HAP-1 (cell line): Measurements from ENCODE around the gene NTM.

ENCODE experiments used
- DNase-seq, 2 experiments: peaks; one replicate each; pipeline ENCODE4 v3.0.0-alpha.2; 2016 to 2020; ENCODE audit warnings: low spot score in 2 of 2
- H3K27me3 ChIP-seq: fragments of 250-450 bp; sonication (Bioruptor Pico); 2 replicates; pipeline ENCODE4 v1.5.1; 2020; ENCODE audit warnings: low read depth, mild to moderate bottlenecking, moderate library complexity
- H3K36me3 ChIP-seq: fragments of 250-450 bp; sonication (Bioruptor Pico); replicated peaks from 2 replicates; pipeline ENCODE4 v1.5.1; 2020; ENCODE audit warnings: mild to moderate bottlenecking
- H3K4me1 ChIP-seq: fragments of 250-450 bp; sonication (Bioruptor Pico); 2 replicates; pipeline ENCODE4 v1.5.1; 2020; ENCODE audit warnings: mild to moderate bottlenecking
- H3K4me3 ChIP-seq: fragments of 250-450 bp; sonication (Bioruptor Pico); 2 replicates; pipeline ENCODE4 v1.5.1; 2020; ENCODE audit warnings: mild to moderate bottlenecking, moderate library complexity
- H3K9me3 ChIP-seq: fragments of 250-450 bp; sonication (Bioruptor Pico); 2 replicates; pipeline ENCODE4 v1.5.1; 2020; ENCODE audit warnings: mild to moderate bottlenecking, moderate library complexity
- in situ Hi-C: fragments of 300-500 bp; cut with MboI; formaldehyde crosslinking; loops from 3 replicates; pipeline ENCODE4 v1.14.3; 2020; ENCODE audit warnings: low sequenced_read_pairs, inconsistent platforms, mixed read lengths

The NTM gene

GRCh38 chr11:131928992-131929391 is 558.6 kb downstream of the NTM start:
- in situ Hi-C loops: no loop called here
- no peaks in the 10 kb centered on the region for H3K36me3 ChIP-seq
- H3K4me3 ChIP-seq: no peak overlapping the region
- DNase-seq: no peak
- H3K4me1 ChIP-seq: no peaks in the 10 kb centered on the region
- H3K27me3 ChIP-seq: no peaks in the 10 kb centered on the region
- no peaks in the 10 kb centered on the region for H3K9me3 ChIP-seq

GRCh38 chr11:131932584-131933325 is 562.3 kb downstream of the NTM start:
- H3K9me3 ChIP-seq: no peaks in the 10 kb centered on the region
- no peaks in the 10 kb centered on the region for H3K36me3 ChIP-seq
- in situ Hi-C loops: no loop called here
- DNase-seq: no peak
- H3K4me1 ChIP-seq: no peaks in the 10 kb centered on the region
- H3K4me3 ChIP-seq: no peak overlapping the region
- no peaks in the 10 kb centered on the region for H3K27me3 ChIP-seq

GRCh38 chr11:131934006-131934405 is 563.6 kb downstream of the NTM start:
- Histone ChIP-seq H3K4me3 (no peak overlapping the region), H3K27me3 (no peaks in the 10 kb centered on the region), H3K36me3 (no peaks in the 10 kb centered on the region), H3K4me1 (no peaks in the 10 kb centered on the region), H3K9me3 (no peaks in the 10 kb centered on the region)
- DNase-seq: no peak
- in situ Hi-C loops: no loop called here

GRCh38 chr11:131938351-131938751 is 567.9 kb downstream of the NTM start:
- Histone ChIP-seq H3K36me3 (no peaks in the 10 kb centered on the region), H3K4me1 (no peaks in the 10 kb centered on the region), H3K9me3 (no peaks in the 10 kb centered on the region), H3K4me3 (no peak overlapping the region), H3K27me3 (no peaks in the 10 kb centered on the region)
- in situ Hi-C loops: no loop called here
- DNase-seq: no peak

- no peak overlapping the region for H3K4me3 ChIP-seq
- no peak for DNase-seq
- no peaks in the 10 kb centered on the region for H3K36me3 ChIP-seq
- H3K9me3 ChIP-seq: no peaks in the 10 kb centered on the region
- H3K27me3 ChIP-seq: no peaks in the 10 kb centered on the region
- in situ Hi-C loops: no loop called here
- H3K4me1 ChIP-seq: no peaks in the 10 kb centered on the region
Measured at GRCh38 chr11:131940126-131940525, 569.7 kb downstream of the NTM start.

- Histone ChIP-seq H3K4me1 (no peaks in the 10 kb centered on the region), H3K9me3 (no peaks in the 10 kb centered on the region), H3K4me3 (no peak overlapping the region), H3K36me3 (no peaks in the 10 kb centered on the region), H3K27me3 (no peaks in the 10 kb centered on the region)
- in situ Hi-C loops: no loop called here
- DNase-seq: no peak
Measured at GRCh38 chr11:131942878-131943277, 572.5 kb downstream of the NTM start.

- Histone ChIP-seq H3K4me3 (no peak overlapping the region), H3K36me3 (no peaks in the 10 kb centered on the region), H3K27me3 (no peaks in the 10 kb centered on the region), H3K4me1 (no peaks in the 10 kb centered on the region), H3K9me3 (no peaks in the 10 kb centered on the region)
- no peak for DNase-seq
- in situ Hi-C loops: no loop called here
Measured at GRCh38 chr11:131943295-131943694, 572.9 kb downstream of the NTM start.

GRCh38 chr11:131944736-131945135 is 574.3 kb downstream of the NTM start:
- no peaks in the 10 kb centered on the region for H3K9me3 ChIP-seq
- DNase-seq: no peak
- no peak overlapping the region for H3K4me3 ChIP-seq
- H3K36me3 ChIP-seq: no peaks in the 10 kb centered on the region
- in situ Hi-C loops: no loop called here
- H3K27me3 ChIP-seq: no peaks in the 10 kb centered on the region
- no peaks in the 10 kb centered on the region for H3K4me1 ChIP-seq

- DNase-seq: no peak
- Histone ChIP-seq H3K9me3 (no peaks in the 10 kb centered on the region), H3K27me3 (no peaks in the 10 kb centered on the region), H3K36me3 (no peaks in the 10 kb centered on the region), H3K4me1 (no peaks in the 10 kb centered on the region), H3K4me3 (no peak overlapping the region)
- in situ Hi-C loops: no loop called here
Measured at GRCh38 chr11:131945706-131946105, 575.3 kb downstream of the NTM start.

- Histone ChIP-seq H3K27me3 (no peaks in the 10 kb centered on the region), H3K36me3 (no peaks in the 10 kb centered on the region), H3K4me1 (no peaks in the 10 kb centered on the region), H3K9me3 (no peaks in the 10 kb centered on the region), H3K4me3 (no peak overlapping the region)
- in situ Hi-C loops: no loop called here
- no peak for DNase-seq
Measured at GRCh38 chr11:131947511-131947910, 577.1 kb downstream of the NTM start.

GRCh38 chr11:131951121-131951520 is 580.7 kb downstream of the NTM start:
- Histone ChIP-seq H3K4me3 (no peak overlapping the region), H3K4me1 (no peaks in the 10 kb centered on the region), H3K36me3 (no peaks in the 10 kb centered on the region), H3K9me3 (no peaks in the 10 kb centered on the region), H3K27me3 (no peaks in the 10 kb centered on the region)
- in situ Hi-C loops: no loop called here
- no peak for DNase-seq

- in situ Hi-C loops: no loop called here
- Histone ChIP-seq H3K27me3 (no peaks in the 10 kb centered on the region), H3K36me3 (no peaks in the 10 kb centered on the region), H3K9me3 (no peaks in the 10 kb centered on the region), H3K4me1 (no peaks in the 10 kb centered on the region), H3K4me3 (no peak overlapping the region)
- DNase-seq: no peak
Measured at GRCh38 chr11:131954146-131954545, 583.7 kb downstream of the NTM start.

GRCh38 chr11:131955904-131956303 is 585.5 kb downstream of the NTM start:
- Histone ChIP-seq H3K4me3 (no peak overlapping the region), H3K9me3 (no peaks in the 10 kb centered on the region), H3K4me1 (no peaks in the 10 kb centered on the region), H3K36me3 (no peaks in the 10 kb centered on the region), H3K27me3 (no peaks in the 10 kb centered on the region)
- no peak for DNase-seq
- in situ Hi-C loops: no loop called here

- no peaks in the 10 kb centered on the region for H3K36me3 ChIP-seq
- no peak for DNase-seq
- no peaks in the 10 kb centered on the region for H3K9me3 ChIP-seq
- in situ Hi-C loops: no loop called here
- no peaks in the 10 kb centered on the region for H3K4me1 ChIP-seq
- H3K4me3 ChIP-seq: no peak overlapping the region
- no peaks in the 10 kb centered on the region for H3K27me3 ChIP-seq
Measured at GRCh38 chr11:131957201-131957600, 586.8 kb downstream of the NTM start.

- in situ Hi-C loops: no loop called here
- Histone ChIP-seq H3K36me3 (no peaks in the 10 kb centered on the region), H3K27me3 (no peaks in the 10 kb centered on the region), H3K4me3 (no peak overlapping the region), H3K9me3 (no peaks in the 10 kb centered on the region), H3K4me1 (no peaks in the 10 kb centered on the region)
- DNase-seq: no peak
Measured at GRCh38 chr11:131957875-131958274, 587.5 kb downstream of the NTM start.
